ENCODE results near the gene TEX48.

The TEX48 gene, protein sequence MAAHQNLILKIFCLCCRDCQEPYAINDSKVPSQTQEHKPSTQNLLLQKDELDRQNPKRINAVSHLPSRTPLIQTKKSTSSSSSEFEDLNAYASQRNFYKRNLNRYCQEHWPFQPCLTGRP

DNA sequence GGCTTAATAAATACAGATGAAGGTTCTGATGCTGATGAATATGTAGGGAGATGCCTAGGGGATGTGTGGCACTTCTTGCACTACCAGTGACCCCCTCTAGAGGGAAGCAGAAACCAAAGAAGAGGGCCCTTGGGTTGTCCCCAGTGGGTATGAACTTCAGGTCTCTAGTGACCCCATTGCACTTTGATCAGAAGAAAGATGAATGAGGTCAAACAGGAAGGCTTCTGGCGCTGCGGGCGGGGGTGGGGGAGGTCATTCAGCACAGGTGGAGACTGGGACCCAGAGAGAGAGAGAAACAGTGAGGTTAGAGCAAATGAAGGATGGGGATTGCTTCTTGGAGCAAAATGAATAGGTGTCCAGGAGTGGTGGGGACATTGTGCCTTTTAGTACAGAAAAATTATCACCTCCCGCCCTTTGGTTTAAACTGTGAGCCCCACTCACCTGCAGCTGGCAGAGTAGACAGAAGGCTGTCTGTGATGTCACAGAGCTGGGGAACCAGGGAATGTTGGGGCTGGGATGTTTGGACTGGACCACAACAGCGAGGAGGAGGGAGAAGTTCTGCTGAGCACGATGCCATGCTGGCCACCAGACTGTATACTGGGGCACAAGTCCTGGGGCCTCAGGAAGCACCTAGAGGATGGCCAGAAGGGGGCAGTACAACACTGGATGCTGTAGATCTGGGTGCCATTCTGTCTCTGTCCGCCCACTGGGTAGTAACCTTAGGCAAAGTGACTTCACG lies at the start of gene TEX48:
TEX48 (minus strand) TSS at position 599 of the 739 bp plus-strand sequence. CDS start 10,469 bp downstream, outside the sequence.
- peak; percentile 9 to 21 for DNase-seq

DNA sequence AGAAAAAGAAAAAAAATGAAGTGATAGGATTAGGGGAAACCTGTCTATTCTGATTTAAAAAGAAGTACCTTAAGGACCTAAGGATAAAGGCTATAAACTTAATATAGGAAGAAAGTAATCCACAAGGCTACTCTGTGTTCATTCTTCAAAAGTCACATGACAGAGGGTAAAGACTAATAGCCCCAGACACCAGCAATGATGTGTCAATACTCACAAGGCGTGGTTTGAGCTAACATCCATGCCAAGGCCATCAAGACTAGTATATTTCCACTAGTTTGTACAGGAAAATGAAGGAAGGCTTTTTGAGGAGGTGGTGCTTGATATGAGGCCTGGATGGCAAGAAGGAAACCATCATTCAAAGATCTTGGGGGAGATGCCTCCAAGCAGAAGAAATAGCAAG lies 49.7 kb upstream of the TEX48 start:
- DNase-seq = no peak

DNA sequence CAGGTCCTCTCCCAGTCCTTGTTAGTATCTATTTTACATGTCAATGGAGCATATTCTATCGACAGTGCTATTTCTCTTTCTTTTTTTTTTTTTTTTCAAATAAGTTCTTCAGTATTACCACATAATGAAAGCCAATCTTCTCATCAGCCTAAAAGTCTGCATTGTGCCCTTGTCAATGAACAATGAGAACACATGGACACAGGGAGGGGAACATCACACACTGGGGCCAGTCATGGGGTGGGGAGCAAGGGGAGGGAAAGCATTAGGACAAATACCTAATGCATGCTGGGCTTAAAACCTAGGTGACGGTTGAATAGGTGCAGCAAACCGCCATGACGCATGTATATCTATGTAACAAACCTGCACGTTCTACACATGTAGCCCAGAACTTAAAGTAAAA lies 47.7 kb upstream of the TEX48 start:
- peak in 1 of 2 donors; percentile 8 for DNase-seq

DNA sequence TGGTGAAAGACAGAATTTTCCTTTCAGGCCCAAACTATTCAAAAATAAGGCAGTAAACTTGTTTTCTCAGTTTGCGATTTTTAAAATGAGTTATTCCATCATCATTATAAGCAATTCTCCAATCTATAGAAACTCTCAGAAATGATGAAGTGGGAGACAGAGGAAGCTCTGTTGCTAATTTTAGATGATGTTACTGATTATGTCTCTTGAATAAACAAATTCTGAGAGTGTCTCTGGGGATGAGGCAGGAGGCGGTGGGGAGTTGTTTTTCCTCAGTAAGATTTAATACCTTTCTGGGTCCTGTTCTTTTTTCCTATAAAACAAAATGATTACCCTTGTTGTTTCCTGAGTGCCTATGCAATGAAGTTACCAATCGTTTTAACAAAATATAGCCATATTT lies 43.9 kb upstream of the TEX48 start:
- DNase-seq = no peak

DNA sequence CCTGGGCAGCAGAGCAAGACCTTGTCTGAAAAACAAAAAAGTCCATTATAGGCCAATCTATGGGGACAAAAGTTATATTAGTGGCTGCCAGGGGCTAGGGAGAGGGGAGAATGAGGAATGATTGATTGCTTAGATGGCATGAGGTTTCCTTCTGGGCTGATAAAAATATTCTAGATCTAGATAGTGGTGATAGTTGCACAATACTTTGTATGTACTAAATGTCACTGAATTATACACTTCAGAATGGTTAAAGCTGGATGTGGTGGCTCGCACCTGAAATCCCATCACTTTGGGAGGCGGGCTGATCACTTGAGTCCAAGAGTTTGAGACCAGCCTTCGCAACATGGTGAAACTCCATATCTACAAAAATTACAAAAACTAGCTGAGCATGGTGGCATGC lies 42.8 kb upstream of the TEX48 start:
- DNase-seq = no peak

DNA sequence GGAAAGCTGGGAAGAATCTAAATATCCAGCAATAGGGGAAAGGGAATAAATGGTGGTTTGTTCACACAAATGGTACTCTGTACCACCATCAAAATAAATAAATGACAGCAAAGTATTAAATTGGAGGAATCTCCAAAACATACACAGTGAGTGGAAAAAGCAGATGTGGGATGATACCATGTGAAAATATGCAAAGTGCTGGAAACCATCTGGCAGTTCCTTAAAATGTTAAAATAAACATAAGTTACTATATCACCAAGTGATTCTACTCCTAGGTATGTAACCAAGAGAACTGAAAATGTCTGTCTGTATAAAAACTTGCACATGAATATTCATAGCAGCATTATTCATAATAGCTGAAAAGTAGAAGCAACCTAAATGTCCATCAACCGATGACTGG lies 41.9 kb upstream of the TEX48 start:
- no peak for DNase-seq

DNA sequence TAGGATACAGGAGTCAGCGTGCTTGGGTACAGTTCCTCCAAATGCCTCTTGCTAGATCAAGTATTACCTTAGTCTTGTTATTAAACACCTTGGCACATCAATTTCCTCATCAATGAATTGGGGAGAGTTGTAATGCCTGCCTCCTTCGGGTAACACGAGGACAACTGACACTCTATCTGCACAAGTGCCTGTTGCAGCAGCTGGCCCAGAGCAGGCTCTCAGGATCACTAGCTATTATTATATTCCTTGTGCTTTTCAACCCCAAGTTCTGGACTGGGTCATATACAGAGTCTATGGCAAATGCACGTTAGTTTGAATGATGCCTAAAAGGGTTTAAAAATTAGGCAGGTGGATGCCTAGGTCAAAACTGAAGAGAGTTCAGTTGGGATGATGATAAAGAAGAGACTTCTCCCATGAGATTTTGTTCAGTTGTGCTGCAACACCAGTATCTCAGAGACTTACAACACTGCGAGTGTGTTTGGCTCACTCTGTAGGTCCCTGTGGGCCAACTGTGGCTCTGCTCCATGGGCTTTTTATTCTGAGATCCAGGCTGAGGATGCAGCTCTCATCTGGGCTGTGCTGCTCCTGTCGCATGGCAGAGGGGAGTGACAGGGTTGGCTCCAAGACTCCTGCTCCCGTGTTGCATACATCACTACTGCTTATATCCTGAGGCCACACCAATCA lies 41.1 kb upstream of the TEX48 start:
- no peak for DNase-seq

DNA sequence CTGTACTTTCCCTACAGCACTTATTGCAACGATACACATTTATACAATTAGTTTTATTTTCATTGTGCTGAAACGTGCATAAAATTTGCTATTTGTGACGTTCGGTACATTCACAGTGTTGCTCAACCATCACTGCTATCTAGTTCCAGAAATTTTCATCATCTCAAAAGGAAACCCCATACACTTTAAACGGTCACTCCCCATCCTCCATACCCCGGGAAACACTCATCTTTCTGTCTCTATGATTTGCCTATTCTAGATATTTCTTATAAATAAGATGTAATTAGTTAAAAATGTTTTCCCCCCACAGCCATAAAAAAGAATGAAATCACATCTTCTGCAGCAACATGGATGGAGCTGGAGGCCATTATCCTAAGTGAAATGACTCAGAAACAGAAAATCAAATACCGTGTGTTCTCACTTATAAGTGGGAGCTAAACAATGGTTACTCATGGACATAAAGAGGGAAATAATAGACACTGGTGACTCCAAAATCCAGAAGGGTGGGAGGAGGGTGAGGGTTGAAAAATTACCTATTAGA lies 40.2 kb upstream of the TEX48 start:
- no peak for DNase-seq

DNA sequence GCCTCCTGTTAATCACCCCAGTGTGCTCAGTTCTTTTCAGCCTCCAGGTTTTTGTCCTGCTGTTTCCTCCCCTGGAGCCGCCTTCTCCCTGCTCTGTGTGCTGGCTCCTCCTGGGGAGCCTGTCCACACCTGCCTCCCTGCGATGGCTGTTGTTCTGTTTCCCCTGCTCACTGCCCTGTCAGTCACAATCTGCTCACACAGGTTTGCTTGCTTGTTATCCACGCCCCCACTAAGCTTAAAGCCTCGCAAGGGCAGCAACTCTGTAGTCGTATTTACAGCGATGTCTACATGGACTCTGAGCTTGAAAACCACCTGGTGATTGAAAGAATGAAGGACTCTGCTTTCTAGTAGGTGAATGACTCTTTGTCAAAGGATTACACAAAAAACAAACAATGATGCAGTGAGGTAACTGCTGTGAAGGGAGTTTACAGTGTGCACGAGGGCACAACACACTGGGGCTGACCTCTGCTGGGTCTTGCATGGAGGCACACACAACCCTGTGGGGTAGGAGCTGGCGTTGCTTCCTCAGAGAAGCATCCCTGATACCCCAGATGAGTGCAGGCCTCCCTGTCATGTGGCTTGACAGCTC lies 39.6 kb upstream of the TEX48 start:
- DNase-seq = no peak

DNA sequence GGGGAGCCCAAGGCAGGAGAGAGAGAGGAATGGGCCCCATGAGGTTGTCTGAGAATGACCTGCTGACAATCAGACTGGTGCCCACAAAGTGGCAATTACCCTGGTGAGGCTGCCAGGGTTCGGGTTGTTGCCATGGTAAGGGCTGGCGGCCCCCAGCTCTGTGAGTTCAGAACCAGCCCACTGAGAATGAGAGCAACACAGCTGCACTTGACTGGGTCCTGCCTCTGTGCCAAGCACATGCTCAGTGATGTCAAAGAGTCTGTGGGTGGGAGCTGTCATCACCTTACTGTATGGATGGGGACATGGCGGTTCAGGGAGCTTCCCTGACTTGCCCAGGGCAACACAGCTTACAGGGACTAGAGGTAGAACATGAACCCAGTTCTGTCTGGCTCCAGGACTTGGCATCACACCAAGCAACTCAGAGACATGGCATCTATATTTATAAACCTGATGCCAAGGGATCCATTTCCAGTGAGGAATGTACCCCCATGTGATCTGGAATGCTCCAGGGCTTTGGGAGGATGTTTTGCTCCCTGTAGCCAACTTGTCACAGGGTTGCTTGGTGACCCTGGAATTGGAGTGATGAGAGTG lies 38.2 kb upstream of the TEX48 start:
- no peak for DNase-seq

DNA sequence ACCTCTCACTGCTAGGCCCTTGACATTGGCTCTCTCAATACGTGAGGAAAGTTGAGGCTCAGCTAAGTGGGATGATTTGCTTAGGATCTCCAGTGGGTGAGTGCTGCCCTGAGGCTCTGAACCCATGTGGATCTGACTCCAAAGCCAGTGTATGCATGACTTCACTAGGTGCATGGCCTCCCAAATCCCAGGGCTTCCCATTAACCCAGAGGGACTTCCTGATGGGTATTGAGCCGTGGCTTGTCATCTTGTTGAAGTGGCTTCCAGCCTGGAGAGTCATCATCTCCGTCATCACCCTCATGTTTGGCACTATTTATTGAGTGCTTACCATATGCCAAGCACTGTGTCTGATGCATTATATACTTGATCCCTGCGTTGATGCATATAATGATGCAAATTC lies 37.3 kb upstream of the TEX48 start:
- DNase-seq = no peak

DNA sequence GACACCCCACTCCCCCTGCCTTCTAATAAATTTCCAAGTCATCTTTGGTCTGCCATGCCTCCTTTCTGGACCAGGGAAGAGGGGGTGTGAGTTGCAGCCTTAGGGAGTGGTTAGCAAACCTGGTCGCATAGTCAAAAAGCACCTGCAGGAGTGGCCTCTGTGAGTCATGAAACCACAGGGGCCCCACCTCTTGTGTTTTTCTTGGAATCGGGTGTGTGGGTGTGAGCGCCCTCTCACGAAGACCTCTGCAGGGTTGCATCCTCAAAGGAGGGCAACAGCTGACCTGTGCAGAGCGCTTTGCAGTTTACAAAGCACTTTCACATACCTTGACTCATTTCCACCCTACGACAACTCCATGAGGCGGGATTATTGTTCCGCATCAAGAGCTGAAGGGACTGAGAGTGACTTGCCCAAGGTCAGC lies 36.8 kb upstream of the TEX48 start:
- DNase-seq = no peak

DNA sequence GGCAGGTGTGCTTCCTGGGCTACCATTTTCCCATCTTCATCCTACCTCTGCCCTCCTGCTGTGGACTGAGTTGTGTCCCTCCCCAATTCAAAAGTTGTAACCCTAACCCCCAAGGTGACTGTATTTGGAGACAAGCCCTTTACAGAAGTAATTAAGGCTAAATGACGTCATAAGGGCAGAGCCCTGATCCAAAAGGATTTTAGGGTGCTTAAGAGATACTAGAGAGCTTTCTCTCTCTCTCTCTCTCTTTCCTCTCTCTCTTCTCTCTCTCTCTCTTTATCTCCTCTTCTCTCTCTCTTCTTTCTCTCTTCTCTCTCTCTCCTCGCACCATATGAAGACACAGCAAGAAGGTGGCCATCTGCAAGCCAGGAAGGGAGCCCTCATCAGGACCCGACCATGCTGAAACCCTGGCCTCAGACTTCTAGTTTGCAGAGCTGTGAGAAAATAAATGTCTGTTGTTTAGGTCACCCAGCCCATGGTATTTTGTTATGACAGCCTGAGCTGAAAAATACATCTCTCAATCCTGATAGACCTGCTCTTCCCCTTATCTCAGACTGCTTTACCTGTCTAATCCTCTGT lies 36.0 kb upstream of the TEX48 start:
- no peak for DNase-seq

DNA sequence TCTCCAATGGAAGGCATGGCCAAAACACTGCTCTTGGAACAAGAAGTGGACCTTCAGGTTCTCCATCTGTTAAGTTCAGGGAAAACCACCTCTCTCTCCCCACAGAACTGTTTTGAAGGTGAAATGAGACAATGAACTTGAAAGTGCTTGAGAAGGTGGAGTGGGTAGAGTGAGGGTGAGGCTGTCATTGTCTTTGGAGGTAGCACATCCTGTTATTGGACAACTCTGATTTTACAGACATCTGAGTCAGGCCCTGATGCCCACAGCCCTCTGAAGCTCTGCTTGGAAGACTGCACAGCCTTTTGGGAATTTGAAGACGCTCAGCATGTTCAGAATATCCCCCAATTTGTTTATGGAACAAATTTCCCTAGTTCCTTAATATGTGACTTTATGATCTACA lies 27.6 kb upstream of the TEX48 start:
- DNase-seq = no peak

DNA sequence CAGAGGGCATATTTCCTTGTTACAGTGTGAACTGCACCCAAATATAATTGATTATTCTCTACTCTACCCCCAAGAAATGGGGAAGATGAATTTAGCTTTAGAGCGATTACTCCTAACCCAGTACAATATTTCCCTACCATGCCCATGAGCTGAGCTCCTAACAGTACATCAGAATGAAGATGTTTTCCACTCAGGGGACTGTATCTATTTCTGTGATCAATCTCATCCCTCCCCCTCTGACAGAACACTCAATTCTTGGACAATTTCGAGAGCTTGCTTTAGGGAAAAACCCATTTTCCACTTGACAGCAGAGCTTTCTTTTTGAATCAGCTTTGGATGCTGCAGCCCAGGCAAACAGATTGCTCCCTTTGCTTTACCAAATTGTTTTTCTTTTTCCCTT lies 24.7 kb upstream of the TEX48 start:
- DNase-seq = no peak

DNA sequence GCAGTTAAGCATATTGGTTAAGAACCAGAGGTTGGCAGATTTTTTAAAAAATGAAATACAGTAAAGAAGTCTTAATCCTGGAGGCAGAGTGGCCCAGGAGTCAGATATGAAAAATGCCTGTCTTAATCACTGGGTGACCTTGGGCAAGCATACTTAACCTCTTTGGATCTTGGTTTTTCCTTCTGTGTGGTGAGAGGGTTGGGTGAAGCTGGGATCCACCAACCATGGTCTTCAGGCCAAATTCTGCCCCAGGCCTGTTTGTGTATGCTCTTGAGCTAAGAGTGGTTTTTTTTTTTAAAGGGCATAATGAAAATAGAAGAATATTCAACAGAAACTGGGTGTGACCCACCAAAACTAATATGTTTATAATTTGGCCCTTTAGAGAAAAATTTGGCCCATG lies 20.0 kb upstream of the TEX48 start:
- no peak for DNase-seq

DNA sequence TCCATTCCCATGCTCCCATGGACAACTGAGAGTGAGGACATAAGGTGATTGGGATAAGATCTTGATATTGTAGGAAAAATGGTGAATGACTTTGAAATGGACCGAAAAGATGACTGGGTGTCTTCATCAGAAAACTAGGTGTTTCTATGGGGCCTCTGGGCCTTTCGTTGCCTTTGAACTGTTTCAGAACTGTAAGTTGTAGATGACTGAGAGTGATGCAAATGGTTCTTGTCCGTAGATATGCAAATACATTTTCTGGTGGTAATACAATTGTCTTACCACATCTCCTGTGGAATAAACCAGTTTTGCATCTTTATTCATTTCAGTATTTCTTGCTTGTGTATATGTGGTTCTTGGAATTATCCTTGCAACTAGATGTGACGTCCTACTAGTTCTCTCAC lies 16.0 kb upstream of the TEX48 start:
- no peak for DNase-seq

DNA sequence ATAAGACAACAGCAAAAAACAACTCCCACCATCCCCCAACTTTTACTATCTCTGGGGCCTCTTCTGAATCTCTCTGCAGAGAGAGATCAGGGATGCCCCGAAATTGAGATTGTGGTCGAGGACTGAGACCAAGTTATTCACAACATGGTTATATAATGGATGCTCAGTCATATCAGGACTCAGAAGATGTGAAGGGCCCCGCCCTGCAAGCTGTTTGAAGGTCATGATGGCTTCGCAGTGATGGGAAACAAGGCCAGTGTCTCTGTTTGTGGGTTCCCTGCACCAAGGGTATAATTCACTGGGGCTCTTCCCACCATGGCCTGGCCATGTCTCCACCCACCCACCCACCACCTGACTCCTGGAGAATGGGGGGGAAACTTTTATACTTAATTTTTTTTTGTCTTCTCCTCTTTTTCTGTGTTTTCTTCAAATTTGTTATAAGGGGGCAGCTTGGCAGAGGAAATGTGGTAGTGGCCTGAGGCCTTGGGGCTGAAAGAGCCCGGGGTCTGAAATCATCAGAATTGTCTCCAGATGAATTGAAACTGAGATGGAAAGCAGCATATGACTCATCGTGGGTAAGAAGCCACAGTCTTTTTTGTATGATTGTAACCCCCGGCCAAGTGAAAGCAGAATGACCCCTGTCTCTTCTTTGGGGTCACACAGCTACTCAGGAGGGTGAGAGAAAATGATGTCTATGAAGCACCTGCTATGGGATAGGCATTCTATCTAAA lies 15.0 kb upstream of the TEX48 start:
- no peak for DNase-seq

DNA sequence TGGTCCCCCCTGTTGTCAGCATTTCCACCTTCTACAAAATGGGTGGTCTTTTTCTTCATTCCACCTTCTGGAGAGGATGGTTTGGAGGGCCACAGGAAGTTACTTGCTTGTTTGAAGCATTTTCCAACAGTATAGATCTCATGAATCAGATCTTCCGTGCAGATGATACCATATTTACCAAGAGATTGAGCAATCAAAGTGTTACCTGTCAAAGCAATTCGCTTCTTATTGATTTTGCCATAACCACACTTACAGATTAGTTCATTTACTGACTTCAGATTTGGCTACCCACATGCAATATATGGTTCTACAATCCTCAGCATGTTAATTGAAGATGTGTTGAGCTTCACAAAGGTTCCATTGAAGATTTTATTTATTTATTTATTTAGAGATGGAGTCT lies 14.0 kb upstream of the TEX48 start:
- no peak for DNase-seq

DNA sequence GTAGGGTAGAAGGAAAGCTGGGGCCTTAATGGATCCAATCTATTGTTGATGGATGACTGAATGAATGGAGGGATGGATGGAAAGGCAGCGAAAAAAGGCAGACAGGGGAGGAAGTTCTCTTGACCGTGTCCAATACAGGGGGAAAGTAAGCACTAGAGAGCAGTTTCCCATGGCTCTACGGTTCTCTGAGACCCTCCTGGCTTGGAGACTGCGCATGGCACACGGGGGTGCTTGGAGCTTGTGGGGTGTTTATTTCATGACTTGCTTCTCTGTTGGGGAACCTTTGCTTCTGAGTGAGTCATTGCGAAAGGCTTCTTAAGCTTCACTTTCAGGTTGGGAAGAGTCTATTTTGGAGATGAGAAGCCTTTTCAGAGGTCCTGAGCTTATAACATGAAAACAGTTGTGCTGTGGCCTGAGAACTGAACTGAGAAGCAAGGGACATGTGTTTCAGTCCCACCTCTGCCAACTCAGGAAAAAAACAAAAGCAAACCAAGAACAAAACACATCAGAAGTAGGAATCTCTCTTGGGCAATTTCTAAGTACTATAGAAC lies 12.8 kb upstream of the TEX48 start:
- no peak for DNase-seq

DNA sequence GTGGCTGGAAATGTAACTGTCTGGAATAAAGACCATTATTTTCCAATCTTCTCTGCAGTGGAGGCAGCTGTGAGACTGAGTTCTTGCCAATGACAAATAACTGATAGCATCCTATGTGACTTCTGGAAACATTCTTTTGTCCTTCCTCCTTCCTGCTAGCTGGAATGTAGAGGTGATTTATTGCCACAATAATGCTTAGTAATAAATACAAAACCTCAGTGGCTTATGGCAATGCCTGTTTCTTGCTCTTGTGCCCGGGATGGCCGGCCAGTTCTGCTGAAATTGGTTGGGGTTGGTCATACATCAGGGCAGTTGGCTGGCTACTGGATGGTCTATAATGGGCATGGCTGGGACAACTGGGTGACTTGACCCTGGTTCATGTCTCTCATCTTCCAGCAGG lies 12.2 kb upstream of the TEX48 start:
- no peak for DNase-seq

All from hippocampal formation (tissue), 2 donors.